H9 (cell line): ENCODE measurements around the gene PLPP6. TPM values are rescaled to one million over a fixed set of nuclear protein-coding genes. Genes with fewer than 3 reads are reported as not detected.

ENCODE experiments used
- DNase-seq: peaks from one replicate; pipeline ENCODE4 v3.0.0-alpha.2; 2017
- H2AFZ ChIP-seq: one replicate; pipeline ENCODE4 v1.6.1; 2013; ENCODE audit warnings: mild to moderate bottlenecking, low read length, control low read depth, moderate library complexity
- H2AK5ac ChIP-seq: 2 replicates; pipeline ENCODE4 v1.6.1; 2013; ENCODE audit warnings: low read length, control low read depth, mixed read lengths; ENCODE audit not compliant: insufficient read length
- H2BK120ac ChIP-seq: one replicate; pipeline ENCODE4 v1.6.1; 2013; ENCODE audit warnings: low read depth, mild to moderate bottlenecking, low read length, control low read depth, inconsistent platforms; ENCODE audit not compliant: poor library complexity, severe bottlenecking
- H2BK12ac ChIP-seq: 2 replicates; pipeline ENCODE4 v1.6.1; 2013; ENCODE audit warnings: low read length, control low read depth, mixed read lengths, low read depth; ENCODE audit not compliant: insufficient read length
- H2BK15ac ChIP-seq: 2 replicates; pipeline ENCODE4 v1.6.1; 2013; ENCODE audit warnings: low read depth, low read length, control low read depth
- H2BK20ac ChIP-seq: one replicate; pipeline ENCODE4 v1.6.1; 2013; ENCODE audit warnings: low read depth, mild to moderate bottlenecking, low read length, control low read depth, inconsistent platforms; ENCODE audit not compliant: poor library complexity, severe bottlenecking
- H2BK5ac ChIP-seq: 2 replicates; pipeline ENCODE4 v1.6.1; 2013; ENCODE audit warnings: low read length, control low read depth, mixed read lengths; ENCODE audit not compliant: insufficient read length
- H3K14ac ChIP-seq: 2 replicates; pipeline ENCODE4 v1.6.1; 2013; ENCODE audit warnings: low read length, control low read depth; ENCODE audit not compliant: insufficient read depth
- H3K18ac ChIP-seq: 2 replicates; pipeline ENCODE4 v1.6.1; 2013; ENCODE audit warnings: low read depth, mild to moderate bottlenecking, mixed read lengths, low read length, control low read depth; ENCODE audit not compliant: insufficient read length
- H3K23ac ChIP-seq: 2 replicates; pipeline ENCODE4 v1.6.1; 2013; ENCODE audit warnings: low read length, control low read depth, mixed read lengths, low read depth; ENCODE audit not compliant: insufficient read length
- H3K23me2 ChIP-seq: 2 replicates; pipeline ENCODE4 v1.6.1; 2013; ENCODE audit warnings: low read depth, mild to moderate bottlenecking, mixed read lengths, low read length, control low read depth; ENCODE audit not compliant: insufficient read length, poor library complexity, severe bottlenecking
- H3K27ac ChIP-seq: 2 replicates; pipeline ENCODE4 v1.5.1; 2013; ENCODE audit warnings: low read length, control low read depth, mixed read lengths, low read depth; ENCODE audit not compliant: insufficient read length
- H3K27me3 ChIP-seq: 2 replicates; pipeline ENCODE4 v1.6.1; 2013; ENCODE audit warnings: low read length, control low read depth, inconsistent platforms; ENCODE audit not compliant: insufficient read depth
- H3K4ac ChIP-seq: 2 replicates; pipeline ENCODE4 v1.6.1; 2013; ENCODE audit warnings: low read depth, mild to moderate bottlenecking, control low read depth, inconsistent platforms, low read length, moderate library complexity
- H3K4me1 ChIP-seq: 2 replicates; pipeline ENCODE4 v1.6.1; 2013; ENCODE audit warnings: low read length, control low read depth, inconsistent platforms; ENCODE audit not compliant: insufficient read depth
- H3K4me2 ChIP-seq: 2 replicates; pipeline ENCODE4 v1.6.1; 2013; ENCODE audit warnings: low read length, control low read depth, mixed read lengths; ENCODE audit not compliant: insufficient read length, insufficient read depth
- H3K56ac ChIP-seq: 2 replicates; pipeline ENCODE4 v1.6.1; 2013; ENCODE audit warnings: low read depth, mild to moderate bottlenecking, mixed read lengths, low read length, control low read depth; ENCODE audit not compliant: insufficient read length
- H3K79me1 ChIP-seq: 2 replicates; pipeline ENCODE4 v1.6.1; 2013; ENCODE audit warnings: low read depth, mild to moderate bottlenecking, moderate library complexity, low read length, control low read depth, inconsistent platforms; ENCODE audit not compliant: insufficient read depth, poor library complexity, severe bottlenecking
- H3K79me2 ChIP-seq: 2 replicates; pipeline ENCODE4 v1.6.1; 2013; ENCODE audit warnings: low read length, control low read depth, inconsistent platforms; ENCODE audit not compliant: insufficient read depth
- H3K9ac ChIP-seq: 2 replicates; pipeline ENCODE4 v1.6.1; 2013; ENCODE audit warnings: low read length, control low read depth, mixed read lengths; ENCODE audit not compliant: insufficient read length; ENCODE audit errors: extremely low read depth
- H3K9me3 ChIP-seq: one replicate; pipeline ENCODE4 v1.6.1; 2013; ENCODE audit warnings: low read depth, low read length, inconsistent platforms; ENCODE audit not compliant: control insufficient read depth
- H3T11ph ChIP-seq: one replicate; pipeline ENCODE4 v1.6.1; 2013; ENCODE audit warnings: mild to moderate bottlenecking, low read length, control low read depth, inconsistent platforms
- H4K20me1 ChIP-seq: one replicate; pipeline ENCODE4 v1.6.1; 2013; ENCODE audit not compliant: control insufficient read depth, insufficient read length, insufficient read depth
- H4K5ac ChIP-seq: 2 replicates; pipeline ENCODE4 v1.6.1; 2013; ENCODE audit warnings: low read depth, mild to moderate bottlenecking, mixed read lengths, low read length, control low read depth; ENCODE audit not compliant: insufficient read length
- H4K8ac ChIP-seq: replicated peaks from 2 replicates; pipeline ENCODE4 v1.6.1; 2013; ENCODE audit warnings: low read length, control low read depth, mixed read lengths, low read depth; ENCODE audit not compliant: insufficient read length
- H4K91ac ChIP-seq: 2 replicates; pipeline ENCODE4 v1.6.1; 2013; ENCODE audit warnings: low read depth, mild to moderate bottlenecking, moderate library complexity, mixed read lengths, low read length, control low read depth; ENCODE audit not compliant: insufficient read length
- H3K27ac Mint-ChIP-seq, 3 experiments: 2 replicates in 2 of 3; 3 replicates in 1 of 3; pipeline ENCODE4 v1.8.0; 2020 to 2021; ENCODE audit warnings: mixed read lengths in 3 of 3, mild to moderate bottlenecking in 1 of 3, moderate library complexity in 1 of 3
- H3K27me3 Mint-ChIP-seq: 2 replicates; pipeline ENCODE4 v1.8.0; 2021; ENCODE audit warnings: low read depth, mild to moderate bottlenecking, moderate library complexity, mixed read lengths
- H3K36me3 Mint-ChIP-seq, 3 experiments: 2 replicates in 2 of 3; 3 replicates in 1 of 3; pipeline ENCODE4 v1.8.0; 2020 to 2021; ENCODE audit warnings: low read depth in 3 of 3, mixed read lengths in 3 of 3; ENCODE audit not compliant: insufficient read depth in 1 of 3
- H3K4me1 Mint-ChIP-seq, 2 experiments: 2 replicates each; pipeline ENCODE4 v1.8.0; 2020; ENCODE audit warnings: mixed read lengths in 2 of 2
- H3K4me3 Mint-ChIP-seq, 2 experiments: 2 replicates in 1 of 2; 3 replicates in 1 of 2; pipeline ENCODE4 v1.8.0; 2020 to 2021; ENCODE audit warnings: mild to moderate bottlenecking in 2 of 2, mixed read lengths in 2 of 2, moderate library complexity in 1 of 2
- H3K9me3 Mint-ChIP-seq, 2 experiments: 2 replicates in 1 of 2; 3 replicates in 1 of 2; pipeline ENCODE4 v1.8.0; 2020; ENCODE audit warnings: mild to moderate bottlenecking in 2 of 2, mixed read lengths in 2 of 2, moderate library complexity in 1 of 2
- CTCF ChIP-seq: fragments of 200-600 bp; sonication (generic); conservative IDR thresholded peaks from 3 replicates; pipeline ENCODE4 v1.8.0; 2021; ENCODE audit warnings: antibody characterized with exemption, mild to moderate bottlenecking
- WGBS: extraction: QIAGEN DNeasy Blood & Tissue Kit; methylation state at CpG from one replicate; pipeline ENCODE4 v1.1.7; 2013; ENCODE audit warnings: missing lambda C conversion rate, low lambda C conversion rate, mixed read lengths; ENCODE audit not compliant: insufficient read length; ENCODE audit errors: extremely low coverage; 5-methylcytosine and 5-hydroxymethylcytosine counted together
- total RNA-seq: library from RNA; stranded (reverse); gene quantifications from 2 replicates; pipeline ENCODE4 v1.2.1, GENCODE V29; 2021

Gene PLPP6
- total RNA-seq, 1 experiment from 2014 or later, result 7.6 TPM

- Histone ChIP-seq H2BK12ac (no peak overlapping the region), H4K91ac (no peak overlapping the region), H2BK15ac (no peak overlapping the region), H4K20me1 (no peaks in the 10 kb centered on the region), H2BK5ac (no peak overlapping the region), H3K23me2 (peaks cover 4% of the 10 kb centered on the region), H3K79me1 (no peaks in the 10 kb centered on the region), H4K5ac (no peak overlapping the region), H3K27me3 (no peaks in the 10 kb centered on the region), H3T11ph (no peak overlapping the region), H3K9me3 (no peaks in the 10 kb centered on the region), H3K27ac (no peak overlapping the region), H3K4ac (no peak overlapping the region), H3K79me2 (no peaks in the 10 kb centered on the region), H4K8ac (no peak overlapping the region), H2AK5ac (no peak overlapping the region), H3K18ac (no peak overlapping the region), H3K14ac (no peak overlapping the region), H3K4me1 (peaks cover 15% of the 10 kb centered on the region), H3K23ac (no peak overlapping the region), H3K56ac (no peak overlapping the region), H2AFZ (no peak overlapping the region), H3K4me2 (no peak overlapping the region), H2BK120ac (no peak overlapping the region), H2BK20ac (no peak overlapping the region), H3K9ac (no peak overlapping the region)
- Mint-ChIP-seq H3K9me3 (no peaks in the 10 kb centered on the region), H3K27me3 (peaks cover 5% of the 10 kb centered on the region; the same call in 1 of the 2 replicates), H3K4me1 (peaks cover 40% of the 10 kb centered on the region in 2 experiments), H3K27ac (no peak overlapping the region), H3K36me3 (no peaks in the 10 kb centered on the region), H3K4me3 (no peak overlapping the region)
- no CpG with 5 or more reads among the region's 2 CpGs for WGBS
- TF ChIP-seq CTCF, result no peak
- no peak for DNase-seq
Measured at GRCh38 chr9:4668604-4669003, 6.5 kb downstream of the PLPP6 start.
